ENCODE data around the gene PARP12. TPM values are rescaled to one million over a fixed set of nuclear protein-coding genes. Genes with fewer than 3 reads are reported as not detected.

The PARP12 gene
- total and polyA plus RNA-seq, 10 of the 15 experiments (the other 5 are each of a cell fraction or from before 2014, with no cell fraction given): 0.98 to 51.8 (median 18.0) TPM

DNA sequence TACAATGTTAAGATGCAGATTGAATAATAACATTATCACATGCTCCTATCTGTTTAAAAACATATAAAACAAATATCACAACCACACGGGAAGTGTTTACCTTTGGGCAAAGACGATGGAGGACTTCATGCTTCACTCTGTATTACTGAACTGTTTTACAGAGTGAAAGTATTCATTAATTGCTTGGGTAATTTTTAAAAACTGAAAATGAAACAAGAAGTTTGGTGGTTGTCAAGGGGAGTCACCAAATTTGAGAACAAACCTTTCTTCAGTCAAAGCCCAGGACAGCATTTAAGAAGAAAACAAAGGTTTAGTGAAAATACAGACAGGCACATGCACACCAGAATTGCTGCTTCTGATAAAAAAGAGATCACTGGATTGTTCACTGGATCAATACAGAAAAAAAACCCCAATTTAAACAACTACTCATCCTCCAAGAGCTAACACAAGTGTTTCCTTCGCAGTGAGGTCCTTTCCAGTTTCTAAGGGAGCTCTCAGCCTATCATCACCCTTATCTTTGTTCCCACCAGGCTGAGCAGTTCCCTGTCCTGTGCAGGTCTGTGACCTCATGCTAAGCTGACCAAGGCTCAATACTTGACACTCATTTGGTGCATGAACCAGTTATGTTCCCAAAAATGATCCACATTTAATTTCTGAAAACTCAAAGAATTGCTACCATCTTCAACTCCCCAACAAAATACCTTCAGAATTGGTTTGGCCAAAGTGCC lies 8.8 kb downstream of the PARP12 start (continued):
- TF ChIP-seq MTA2 (IDR thresholded peaks at IDR 0.05; ENCODE audit: low read depth) (peak; percentile 53; the same call in 1 of the 2 replicates), CBX5 (IDR thresholded peaks at IDR 0.05; ENCODE audit: low read depth) (no peak), CHD4 (IDR thresholded peaks at IDR 0.05) (no peak), ZNF274 (IDR thresholded peaks at IDR 0.05; ENCODE audit: insufficient read depth, insufficient read length) (no peak), EGR1 (IDR thresholded peaks at IDR 0.05; ENCODE audit: borderline replicate concordance in 1 of 2, low read depth in 2 of 2, low read length in 2 of 2) (no peak)

DNA sequence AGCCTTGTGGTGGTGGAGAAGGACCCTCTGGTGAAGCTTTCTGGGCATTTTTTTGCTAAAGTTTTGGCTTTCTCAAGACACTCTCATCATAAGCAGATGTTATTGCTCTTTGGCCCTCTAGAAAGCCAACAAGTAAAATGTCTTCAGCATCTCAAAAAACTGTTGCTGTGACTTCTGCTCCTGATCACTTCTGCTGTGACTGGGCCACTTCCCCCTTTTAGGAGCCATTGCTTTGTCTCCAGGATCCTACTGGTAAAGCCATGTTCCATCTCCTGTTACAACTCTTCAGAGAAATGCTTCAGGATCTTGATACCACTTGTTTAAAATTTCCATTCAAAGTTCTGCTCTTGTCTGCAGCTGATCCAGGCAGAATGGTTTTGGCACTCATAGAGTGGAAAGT lies 10.9 kb downstream of the PARP12 start:
- SMC1A ChIA-PET (ENCODE audit: uncharacterized antibody, unreplicated experiment): no interaction called here
- H3K4me2 ChIP-seq (ENCODE audit: control insufficient read depth, insufficient read depth): no peak overlapping the region
- in situ Hi-C loops (cut with MboI) (loop anchor here (10.0 kb wide), 1 partner anchor 937 kb away; no protein-coding TSS in a partner anchor), intact Hi-C loops (cut with micrococcal nuclease; ENCODE audit: unreplicated experiment) (no loop called here)
- H3K36me3 ChIP-seq (ENCODE audit: control insufficient read depth in 2 of 2, insufficient read depth in 2 of 2, low read length in 1 of 2): no peaks in the 10 kb centered on the region; a peak in 1 of 4 replicates
- no peaks in the 10 kb centered on the region for H3K79me2 ChIP-seq (ENCODE audit: control insufficient read depth, insufficient read depth, low read length)
- POLR2A ChIA-PET: no interaction called here
- no peaks in the 10 kb centered on the region; the same call in 1 of the 2 replicates for H4K20me1 ChIP-seq (ENCODE audit: control insufficient read depth, insufficient read depth)
- H2AFZ ChIP-seq (ENCODE audit: control insufficient read depth, low read depth, low read length): no peak overlapping the region
- H3K9me3 ChIP-seq (replicated peaks; ENCODE audit: control insufficient read depth, insufficient read depth, low read length): no peaks in the 10 kb centered on the region
- TF ChIP-seq SPI1 (IDR thresholded peaks at IDR 0.05; ENCODE audit: borderline replicate concordance, insufficient read depth, low read depth, low read length) (peak; percentile 56; the same call in 1 of the 2 replicates), SP1 (IDR thresholded peaks at IDR 0.05; ENCODE audit: low read depth, low read length) (no peak)
- H3K4me1 ChIP-seq (ENCODE audit: control insufficient read depth, insufficient read depth, low read length): peaks cover 17% of the 10 kb centered on the region
- CTCF ChIA-PET: no interaction called here
- DNase-seq (ENCODE audit: low read depth, low spot score) (no peak), FAIRE-seq (no peak), ATAC-seq (no peak)
- H3K27me3 ChIP-seq (replicated peaks in 1 of 2; ENCODE audit: control insufficient read depth in 2 of 2, insufficient read depth in 2 of 2, low read length in 1 of 2): no peaks in the 10 kb centered on the region
- H3K9ac ChIP-seq (ENCODE audit: control insufficient read depth, insufficient read depth, low read length): no peak overlapping the region
- RAD21 ChIA-PET (ENCODE audit: unreplicated experiment): no interaction called here
- no peak overlapping the region for H3K27ac ChIP-seq (ENCODE audit: control insufficient read depth, insufficient read depth)
- H3K4me3 ChIP-seq: no peak overlapping the region
- BruUV-seq (replicated peaks): no TSS peak
